Stimulated activated CD8-positive, alpha-beta memory T cell treated with anti-CD3 and anti-CD28 coated beads, Interleukin-4, amount 100 ng/mL, for 4 hours (primary cell): ENCODE measurements around the gene OBP2B.
"Not testable (repeated sequence)": the region's sequence is repeated elsewhere in the genome, so short reads cannot be mapped to it uniquely, and the experiment has no call there.

Experiments
- DNase-seq, 2 donors: peaks; one replicate each; pipeline ENCODE4 v3.0.0-alpha.2; 2020; ENCODE audit warnings: low read depth in 2 of 2, low spot score in 1 of 2

OBP2B gene

DNA sequence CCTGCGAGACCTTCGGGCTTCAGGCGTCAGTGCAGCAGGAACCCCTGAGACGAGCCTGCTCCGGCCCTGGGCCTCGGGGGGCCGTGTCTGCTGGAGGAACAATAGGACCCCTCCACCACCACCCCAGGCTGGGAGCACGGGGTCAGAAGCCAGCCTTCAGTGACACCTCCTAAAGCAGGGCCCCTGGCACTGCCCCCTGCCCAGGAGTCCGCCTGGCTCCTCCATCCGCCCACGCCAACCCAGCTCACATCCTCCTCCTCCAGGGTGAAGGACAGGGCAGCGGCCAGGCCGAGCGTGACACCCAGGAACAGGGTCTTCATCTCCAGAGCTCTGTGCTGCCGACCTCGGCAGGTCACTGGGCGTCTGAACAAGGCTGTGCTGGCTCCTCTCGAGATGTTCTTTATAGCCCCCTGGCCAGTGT is at the start of gene OBP2B:
Gene OBP2B (minus strand): TSS at position 371 of the 421 bp plus-strand sequence. CDS start 51 bp downstream, at position 320.
- DNase-seq = not testable (repeated sequence)

GRCh38 chr9:133258061-133259015 is 49.3 kb upstream of the OBP2B start:
- DNase-seq = no peak

DNA sequence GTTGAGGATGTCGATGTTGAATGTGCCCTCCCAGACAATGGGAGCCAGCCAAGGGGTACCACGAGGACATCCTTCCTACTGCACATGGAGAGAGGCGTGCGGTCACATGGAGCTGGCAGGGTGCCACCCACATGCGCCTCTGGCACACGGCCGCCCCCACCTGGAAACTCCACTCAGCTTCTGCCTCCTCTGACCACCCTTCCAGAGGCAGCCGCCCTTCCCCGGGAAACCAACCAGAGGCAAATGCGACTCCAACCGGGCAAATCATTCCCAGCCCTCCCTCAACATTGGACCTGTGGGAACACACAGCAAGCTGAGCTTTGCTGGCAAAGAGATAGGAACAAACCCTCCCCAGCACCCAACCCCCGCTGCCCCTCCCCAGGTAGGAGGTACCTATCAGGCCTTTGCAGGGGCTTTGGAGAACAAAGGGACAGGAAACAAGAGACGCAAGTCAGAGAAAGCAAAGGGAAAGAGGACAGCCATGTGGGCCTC is 48.5 kb upstream of the OBP2B start:
- DNase-seq = no peak

- DNase-seq = no peak
Observed at GRCh38 chr9:133256686-133257091, 47.6 kb upstream of the OBP2B start.

- DNase-seq = no peak
Observed at GRCh38 chr9:133256136-133256461, 47.0 kb upstream of the OBP2B start.

- DNase-seq = no peak
Observed at GRCh38 chr9:133255371-133256135, 46.5 kb upstream of the OBP2B start.

GRCh38 chr9:133254471-133254870 is 45.4 kb upstream of the OBP2B start:
- DNase-seq = no peak

- no peak for DNase-seq
Observed at GRCh38 chr9:133253268-133253667, 44.2 kb upstream of the OBP2B start.

GRCh38 chr9:133252301-133253020 is 43.4 kb upstream of the OBP2B start:
- DNase-seq = no peak

DNA sequence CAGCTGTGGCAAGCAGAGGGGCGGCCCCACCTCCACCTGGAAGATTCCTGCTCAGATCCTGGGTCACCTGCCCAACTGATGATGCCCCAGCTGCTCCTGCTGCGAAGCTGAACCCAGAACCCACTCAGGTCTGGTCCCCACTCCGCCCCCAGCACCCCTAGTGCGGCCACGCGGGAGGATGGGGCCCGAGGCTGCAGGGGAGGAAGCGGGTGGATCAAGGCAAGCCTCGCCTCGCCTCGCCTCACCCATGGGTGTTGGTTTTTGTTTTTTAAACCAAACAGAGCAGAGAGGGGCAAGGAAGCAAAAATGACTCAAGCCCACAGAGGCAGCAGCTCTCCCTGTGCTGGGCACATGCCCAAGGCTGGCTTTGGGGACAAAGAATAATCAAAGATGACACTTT is 42.7 kb upstream of the OBP2B start:
- no peak for DNase-seq

DNA sequence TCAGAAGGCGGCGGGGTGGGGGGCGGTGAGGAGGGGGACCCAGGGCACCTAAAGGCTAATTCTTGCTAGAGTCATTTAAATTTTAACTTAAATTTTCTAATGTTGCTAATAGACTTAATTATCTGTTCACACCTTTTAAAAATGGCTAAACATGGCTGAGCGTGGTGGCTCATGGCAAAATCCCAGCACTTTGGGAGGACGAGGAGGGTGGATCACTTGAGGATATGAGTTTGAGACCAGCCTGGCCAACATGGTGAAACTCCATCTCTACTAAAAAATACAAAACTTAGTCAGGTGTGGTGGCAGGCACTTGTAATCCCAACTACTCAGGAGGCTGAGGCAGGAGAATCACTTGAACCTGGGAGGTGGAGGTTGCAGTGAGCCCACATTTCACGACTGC is 42.2 kb upstream of the OBP2B start:
- DNase-seq = not testable (repeated sequence)

GRCh38 chr9:133250741-133251170 is 41.7 kb upstream of the OBP2B start:
- DNase-seq = no peak

DNA sequence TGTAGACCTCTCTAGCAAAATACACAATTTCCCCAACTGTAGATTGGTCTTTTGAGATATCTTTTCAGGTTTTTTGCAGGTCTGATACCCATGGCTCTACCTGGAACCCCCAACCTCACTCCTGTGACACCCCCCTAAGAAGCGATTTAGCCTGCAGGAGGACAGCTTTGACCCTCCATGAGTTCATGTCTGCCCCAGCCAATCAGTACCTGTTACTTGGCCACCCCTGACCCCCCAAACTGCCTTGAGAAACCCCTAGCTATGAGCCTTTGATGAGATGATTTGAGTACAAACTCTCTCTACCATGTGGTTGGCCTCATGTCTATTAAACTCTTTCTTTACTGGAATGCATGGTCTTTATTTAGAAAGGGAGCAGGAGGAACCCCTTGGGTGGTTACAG is 40.3 kb upstream of the OBP2B start:
- DNase-seq = no peak

GRCh38 chr9:133248726-133249295 is 39.8 kb upstream of the OBP2B start:
- DNase-seq = no peak

GRCh38 chr9:133247632-133248031 is 38.6 kb upstream of the OBP2B start:
- no peak for DNase-seq

DNA sequence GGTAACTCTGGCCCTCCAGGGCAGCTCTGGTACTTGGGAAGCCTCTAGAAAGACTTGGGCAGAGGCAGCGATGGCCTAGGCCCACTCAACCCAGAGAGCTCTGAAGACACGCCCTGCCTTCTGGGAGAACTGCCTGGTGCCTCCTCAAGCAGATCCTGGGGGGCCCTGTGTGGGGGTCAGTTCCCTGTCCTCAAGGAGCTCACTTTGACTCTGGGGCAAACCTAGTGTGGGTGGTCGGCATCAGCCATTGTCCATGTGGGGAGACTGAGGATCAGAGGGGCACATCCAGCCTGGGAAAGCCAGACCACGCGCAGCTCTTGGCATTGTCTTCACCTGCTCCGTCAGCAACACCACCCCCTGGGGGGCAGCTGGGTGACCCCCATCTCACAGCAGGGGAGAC is 37.9 kb upstream of the OBP2B start:
- no peak for DNase-seq

GRCh38 chr9:133246562-133246961 is 37.5 kb upstream of the OBP2B start:
- no peak for DNase-seq

DNA sequence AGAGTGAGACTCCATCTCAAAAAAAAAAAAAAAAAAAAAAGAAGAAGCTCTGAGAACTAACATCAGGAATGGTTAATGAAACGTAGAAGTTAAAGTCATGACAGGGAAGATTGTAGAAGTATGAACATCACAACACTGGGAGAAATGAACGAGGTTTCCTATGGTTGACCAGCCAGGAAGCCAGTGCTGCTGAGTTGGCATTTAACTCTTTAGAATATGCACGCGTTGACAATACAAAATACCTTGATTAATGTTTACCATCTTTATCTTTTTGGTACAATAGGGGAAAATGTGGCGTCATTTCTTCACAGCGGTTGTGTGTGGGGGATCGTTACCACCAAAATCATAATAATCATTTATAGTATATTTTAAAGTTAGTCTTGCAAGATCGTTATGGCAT is 33.9 kb upstream of the OBP2B start:
- no peak for DNase-seq

GRCh38 chr9:133242241-133242640 is 33.2 kb upstream of the OBP2B start:
- DNase-seq = no peak

GRCh38 chr9:133239533-133240090 is 30.6 kb upstream of the OBP2B start:
- no peak for DNase-seq
